ENCODE measurements around the gene CERS6. TPM values are rescaled to one million over a fixed set of nuclear protein-coding genes. Genes with fewer than 3 reads are reported as not detected.

The CERS6 gene
- polyA plus RNA-seq, 4 donors, result 47.1 to 61.1 (median 57.5) TPM

GRCh38 chr2:168441214-168441872 is 14.7 kb upstream of the CERS6 start:
- DNase-seq (ENCODE audit: low read depth in 4 of 4, low spot score in 3 of 4), result no peak

DNA sequence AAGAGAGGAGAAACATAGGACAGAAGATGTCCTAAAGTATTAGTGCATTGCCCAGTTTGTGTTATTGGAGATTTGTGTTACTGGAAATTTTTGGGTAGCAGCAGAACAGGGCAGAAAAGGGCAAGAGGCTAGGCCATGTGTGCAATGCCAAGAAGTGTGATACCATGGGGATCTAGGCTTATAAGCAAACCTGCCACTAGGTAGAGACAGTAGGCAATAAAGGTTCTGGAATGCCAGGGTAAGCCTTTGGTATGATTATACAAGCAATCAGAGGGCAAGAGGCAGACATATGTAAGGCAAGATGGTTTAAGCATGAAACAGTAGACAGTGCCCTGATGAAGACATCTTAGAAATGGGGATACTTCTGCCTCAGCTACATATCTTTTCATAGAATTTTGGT is 12.3 kb upstream of the CERS6 start:
- no peak for DNase-seq (ENCODE audit: low read depth in 4 of 4, low spot score in 3 of 4)

DNA sequence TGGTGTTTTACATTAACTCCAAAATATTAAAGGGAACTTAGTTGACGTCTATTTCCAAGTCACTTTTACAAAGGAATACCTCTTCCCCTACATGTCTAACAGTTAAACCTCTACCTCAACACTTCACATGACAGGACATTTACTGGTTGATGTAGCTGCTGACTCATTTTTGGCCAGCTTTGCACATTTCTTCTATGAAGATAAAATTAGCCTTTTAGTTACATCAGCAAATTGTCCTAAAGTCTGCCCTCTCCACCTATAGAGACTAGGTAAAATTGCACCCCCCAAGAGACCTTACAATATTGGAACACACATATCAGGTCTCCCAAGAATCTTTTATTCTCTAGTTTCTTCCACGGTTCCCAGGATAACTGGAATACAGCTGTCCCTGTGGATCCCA is 10.1 kb upstream of the CERS6 start:
- DNase-seq (ENCODE audit: low read depth in 4 of 4, low spot score in 3 of 4), result no peak

- DNase-seq (ENCODE audit: low read depth in 4 of 4, low spot score in 3 of 4), result no peak
Observed at GRCh38 chr2:168448980-168449379, 7.1 kb upstream of the CERS6 start.

DNA sequence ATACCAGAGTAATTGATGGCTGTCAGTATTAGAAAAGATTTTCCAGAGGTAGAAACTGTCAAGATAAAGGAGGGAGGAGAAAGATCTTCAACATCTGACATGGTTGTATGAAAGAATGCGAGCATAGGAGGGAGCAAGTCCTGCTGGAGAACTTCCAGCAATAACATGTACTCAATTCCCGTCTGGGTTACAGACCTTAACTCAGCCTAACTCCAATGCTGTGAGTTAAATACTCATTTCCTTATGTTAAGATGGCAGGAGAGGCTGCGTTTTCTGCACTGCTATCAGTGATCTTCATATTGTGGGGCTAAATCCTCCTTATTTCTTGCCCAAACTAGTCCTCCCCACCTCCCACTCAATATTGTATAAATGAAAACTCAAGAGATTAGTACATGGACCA is 6.7 kb upstream of the CERS6 start:
- no peak for DNase-seq (ENCODE audit: low read depth in 4 of 4, low spot score in 3 of 4)

GRCh38 chr2:168450171-168450570 is 5.9 kb upstream of the CERS6 start:
- no peak for DNase-seq (ENCODE audit: low read depth in 4 of 4, low spot score in 3 of 4)

- no peak for DNase-seq (ENCODE audit: low read depth in 4 of 4, low spot score in 3 of 4)
Observed at GRCh38 chr2:168450732-168451131, 5.3 kb upstream of the CERS6 start.

- DNase-seq (ENCODE audit: low read depth in 4 of 4, low spot score in 3 of 4), result no peak
Observed at GRCh38 chr2:168452781-168453180, 3.3 kb upstream of the CERS6 start.

DNA sequence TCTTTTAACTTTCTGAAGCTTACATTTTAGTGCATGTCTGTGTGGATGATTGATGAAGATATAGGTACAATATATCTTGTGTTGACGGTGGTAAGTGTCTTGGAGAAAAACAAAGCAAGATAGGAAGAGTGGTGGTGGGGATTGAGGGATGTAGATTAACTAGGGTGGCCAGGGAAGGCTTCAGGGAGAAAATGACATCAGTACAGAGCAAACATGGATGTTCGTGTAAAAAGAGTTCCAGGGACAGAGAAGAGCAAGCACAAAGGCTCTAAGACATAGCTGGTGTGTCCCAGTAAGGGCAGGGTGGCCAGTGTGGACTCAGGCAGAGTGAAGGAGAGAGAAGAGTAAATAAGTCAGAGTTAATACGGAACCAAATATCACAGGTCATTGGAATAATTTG is 2.7 kb upstream of the CERS6 start:
- DNase-seq (ENCODE audit: low read depth in 4 of 4, low spot score in 3 of 4), result no peak

- no peak for DNase-seq (ENCODE audit: low read depth in 4 of 4, low spot score in 3 of 4)
Observed at GRCh38 chr2:168454737-168455644, 1.1 kb upstream of the CERS6 start.

DNA sequence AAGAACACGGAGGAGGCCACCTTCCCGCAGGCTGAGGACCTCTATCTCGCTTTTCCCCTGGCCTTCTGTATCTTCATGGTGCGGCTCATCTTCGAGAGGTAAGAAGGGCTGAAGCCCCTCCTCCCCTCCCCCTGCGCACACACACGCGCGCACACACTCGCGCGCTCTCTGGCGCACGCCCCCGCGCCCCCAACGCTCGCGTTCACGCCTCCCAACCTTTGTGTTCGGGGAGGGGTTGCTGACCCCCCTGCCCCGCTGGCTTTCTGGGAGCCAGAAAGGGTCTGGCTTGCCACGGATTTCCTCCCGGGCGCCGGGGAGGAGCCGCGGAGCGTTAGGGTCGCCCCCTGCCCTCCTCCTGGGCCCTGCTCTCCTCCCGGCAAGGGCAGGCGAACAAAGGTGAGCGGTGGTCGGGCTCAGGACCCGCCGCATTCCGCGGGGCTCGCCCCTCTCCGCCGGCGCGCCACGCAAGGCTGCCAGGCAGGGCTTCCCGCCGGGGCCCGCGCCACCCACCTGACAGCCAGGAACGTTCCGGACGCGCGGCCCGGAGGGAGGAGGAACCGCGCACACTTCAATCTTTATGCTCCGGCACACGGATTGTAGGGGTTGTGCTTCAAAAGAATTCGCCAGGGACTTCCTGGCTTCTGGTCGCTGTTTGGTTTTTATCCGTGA is 583 bp downstream of the CERS6 start:
- peak in 1 of 4 donors; percentile 48 for DNase-seq (ENCODE audit: low read depth in 4 of 4, low spot score in 3 of 4)

DNA sequence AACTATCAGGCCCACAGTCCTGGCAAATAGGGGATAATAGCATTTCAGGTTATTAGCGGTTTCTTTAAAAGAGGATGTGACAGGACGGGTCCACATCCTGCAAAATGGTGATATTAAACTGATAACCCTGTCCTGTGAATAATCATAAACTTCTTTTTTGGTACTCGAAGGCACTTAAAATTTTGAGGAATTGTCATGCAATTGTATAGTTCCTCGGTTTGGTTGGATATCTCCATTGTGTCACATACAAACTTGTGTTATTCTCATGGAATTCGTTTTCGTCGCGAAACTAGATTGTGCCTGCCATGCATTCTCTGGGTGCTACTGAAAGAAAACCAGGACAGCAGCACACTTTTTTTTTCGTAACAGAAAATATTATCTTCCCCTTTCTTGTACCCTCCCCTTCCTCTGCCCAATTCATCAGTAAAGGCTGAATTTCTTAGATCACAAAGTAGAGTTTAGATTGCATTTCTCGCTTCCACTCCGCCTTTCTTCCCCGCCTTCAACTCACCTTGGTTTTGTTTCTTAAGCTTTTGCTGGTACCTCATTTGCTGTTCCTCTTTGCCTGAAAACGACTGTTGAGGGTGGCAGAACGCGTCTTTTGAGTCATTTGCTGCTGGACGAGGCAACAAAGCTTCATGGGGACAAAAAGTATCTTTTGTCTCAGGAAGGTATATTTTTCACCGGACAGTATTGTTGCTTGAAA is 1.3 kb downstream of the CERS6 start:
- no peak for DNase-seq (ENCODE audit: low read depth in 4 of 4, low spot score in 3 of 4)

DNA sequence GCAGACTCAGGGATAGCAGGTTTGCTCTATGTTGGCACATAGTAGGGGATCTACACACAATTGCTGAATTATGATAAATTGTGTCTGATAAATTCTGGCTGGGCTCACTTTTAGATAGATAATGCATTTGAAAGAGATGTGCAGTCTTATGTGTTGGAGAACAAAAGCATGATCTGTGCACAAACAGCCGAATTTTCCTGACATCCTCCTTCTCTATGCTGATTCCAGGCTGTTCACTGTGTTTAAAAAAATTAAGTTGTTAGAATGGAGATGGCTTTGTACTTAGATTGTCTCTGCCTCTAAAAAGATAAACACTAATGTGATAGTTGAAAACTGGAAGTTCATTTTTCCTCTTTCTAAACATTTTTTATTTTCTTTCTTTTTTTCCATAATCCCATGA is 2.1 kb downstream of the CERS6 start:
- no peak for DNase-seq (ENCODE audit: low read depth in 4 of 4, low spot score in 3 of 4)

- DNase-seq (ENCODE audit: low read depth in 4 of 4, low spot score in 3 of 4), result no peak
Observed at GRCh38 chr2:168459256-168459655, 3.2 kb downstream of the CERS6 start.

DNA sequence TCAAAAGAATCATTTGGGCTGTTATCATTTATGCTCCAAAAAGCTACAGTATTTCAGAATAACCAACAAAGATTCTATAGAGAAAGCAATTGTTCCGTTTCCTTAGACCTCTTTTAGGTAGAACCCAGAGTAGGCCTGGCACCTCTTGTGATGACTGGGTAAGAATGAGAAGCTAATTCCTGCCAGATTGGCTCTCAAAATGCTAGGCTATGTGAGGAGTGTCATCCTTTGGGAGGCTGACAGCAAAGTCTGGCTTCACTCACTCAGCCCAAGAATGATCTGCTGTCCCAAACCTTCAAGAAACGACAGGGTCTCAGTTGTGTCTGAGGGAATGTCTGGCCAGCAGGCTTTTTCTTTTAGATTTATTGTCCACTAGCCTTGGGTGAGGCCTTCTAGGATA is 4.5 kb downstream of the CERS6 start:
- DNase-seq (ENCODE audit: low read depth in 4 of 4, low spot score in 3 of 4), result no peak

GRCh38 chr2:168461178-168461941 is 5.3 kb downstream of the CERS6 start:
- DNase-seq (ENCODE audit: low read depth in 4 of 4, low spot score in 3 of 4), result no peak

GRCh38 chr2:168461942-168462331 is 5.9 kb downstream of the CERS6 start:
- no peak for DNase-seq (ENCODE audit: low read depth in 4 of 4, low spot score in 3 of 4)

GRCh38 chr2:168462543-168463045 is 6.5 kb downstream of the CERS6 start:
- no peak for DNase-seq (ENCODE audit: low read depth in 4 of 4, low spot score in 3 of 4)

- no peak for DNase-seq (ENCODE audit: low read depth in 4 of 4, low spot score in 3 of 4)
Observed at GRCh38 chr2:168465594-168465993, 9.5 kb downstream of the CERS6 start.

GRCh38 chr2:168466190-168466737 is 10.2 kb downstream of the CERS6 start:
- no peak for DNase-seq (ENCODE audit: low read depth in 4 of 4, low spot score in 3 of 4)

Measured in right renal pelvis (tissue), 4 donors.